Activated T-cell treated with anti-CD3 and anti-CD28 coated beads for 48 hours (primary cell): ENCODE results near the gene GFRA1.

Experiments
- DNase-seq: peaks from one replicate; pipeline ENCODE4 v3.0.0-alpha.2; 2020; ENCODE audit warnings: low read depth

Gene GFRA1

DNA sequence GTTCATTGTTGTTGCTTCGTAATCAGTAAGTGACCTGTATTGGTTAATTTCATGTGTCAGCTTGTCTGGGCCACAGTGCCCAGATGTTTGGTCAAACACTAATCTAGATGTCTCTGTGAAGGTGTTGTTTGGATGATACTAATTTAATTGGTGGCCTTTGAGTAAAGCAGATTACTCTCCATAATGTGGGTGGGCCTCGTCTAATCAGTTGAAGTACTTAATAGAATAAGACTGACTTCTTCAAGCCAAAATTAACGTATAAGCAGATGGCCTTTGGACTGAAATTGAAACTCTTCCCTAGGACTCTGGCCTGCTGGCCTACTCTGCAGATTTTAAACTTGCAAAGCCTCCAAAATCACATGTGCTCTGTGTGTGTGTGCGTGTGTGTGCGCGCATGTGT lies 245.7 kb downstream of the GFRA1 start:
- DNase-seq: no peak

DNA sequence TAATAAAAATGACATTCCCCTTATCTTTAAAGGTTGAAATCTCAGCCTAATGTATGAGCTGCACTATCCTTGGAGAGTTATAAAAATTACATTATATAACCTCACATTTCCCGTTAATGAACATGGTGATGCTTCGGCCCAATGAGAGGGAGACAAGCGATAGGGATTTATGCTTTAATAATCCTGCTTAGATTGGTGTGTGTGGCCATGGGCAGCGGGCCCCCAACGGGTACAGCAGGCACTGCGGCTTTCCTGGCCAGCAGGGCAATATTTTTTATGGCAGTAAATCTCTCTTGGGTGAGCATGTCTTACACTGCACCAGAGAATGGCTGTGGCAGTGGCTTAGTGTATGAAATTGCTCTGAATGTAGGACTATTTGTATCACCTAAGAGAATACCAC lies 246.3 kb downstream of the GFRA1 start:
- DNase-seq: no peak

DNA sequence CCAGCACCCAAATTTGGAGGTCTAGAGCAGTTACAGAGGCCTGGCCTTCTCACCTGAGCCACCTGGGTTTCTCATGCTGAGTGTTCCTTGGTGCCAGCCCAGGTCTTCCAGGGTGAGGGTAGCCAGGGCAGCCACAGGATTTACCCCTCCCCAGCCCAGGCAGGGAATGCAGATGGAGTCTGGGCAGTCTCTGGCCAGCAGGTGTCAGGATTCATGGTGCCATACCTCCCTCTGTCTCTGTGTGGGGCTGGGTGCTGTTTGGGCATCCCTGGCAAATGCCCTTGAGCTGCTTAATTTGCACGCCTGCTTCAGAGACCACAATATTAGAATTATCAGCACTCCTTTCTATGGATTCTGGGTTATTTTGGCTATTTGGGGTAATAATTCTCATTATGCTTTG lies 246.7 kb downstream of the GFRA1 start:
- no peak for DNase-seq

DNA sequence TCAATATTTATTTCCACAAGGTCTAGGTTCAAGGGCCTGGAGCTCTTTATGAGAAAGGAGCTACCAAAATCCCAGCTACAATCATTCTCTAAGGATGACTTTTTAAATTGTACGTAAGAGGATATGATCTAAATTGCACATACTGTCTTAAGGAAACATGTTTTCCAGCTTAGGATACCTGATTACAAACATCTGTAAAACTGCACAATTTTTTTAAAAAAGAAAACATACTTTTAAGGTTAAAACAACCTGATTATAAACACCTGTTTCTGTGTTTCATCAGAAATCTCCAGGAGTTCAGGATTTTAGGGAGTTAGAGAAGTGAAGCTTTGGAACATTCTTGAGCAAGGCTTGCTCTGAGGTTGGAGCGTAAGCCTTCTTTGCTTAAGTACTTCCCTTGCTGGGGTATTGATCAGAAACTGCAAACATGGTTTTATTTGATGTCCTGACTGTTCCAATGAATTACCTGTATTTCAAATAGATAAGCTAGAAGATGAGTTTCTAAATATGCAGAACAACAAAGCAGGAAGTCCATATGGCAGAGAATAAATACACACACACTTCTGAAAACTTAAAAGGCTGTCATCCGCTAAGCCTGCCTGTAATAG lies 248.6 kb downstream of the GFRA1 start:
- no peak for DNase-seq

DNA sequence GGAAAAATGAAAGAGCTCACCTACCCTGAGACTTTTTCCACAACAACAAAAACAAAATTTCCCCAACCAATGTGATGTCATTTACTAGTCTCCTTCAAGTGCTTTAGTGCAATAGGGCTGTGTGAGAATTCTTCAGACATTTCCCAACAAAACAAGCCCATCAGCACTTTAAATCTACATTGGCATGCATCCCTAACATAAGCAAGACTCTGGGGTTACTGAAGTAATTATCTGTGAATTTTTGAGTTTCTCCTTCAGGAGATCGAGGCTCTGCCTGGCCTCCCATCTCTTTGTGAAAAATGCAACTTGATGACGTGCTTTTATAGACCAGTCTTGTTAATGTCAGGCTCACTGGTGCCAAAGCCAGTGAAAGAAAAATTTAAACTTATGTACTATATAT lies 255.6 kb downstream of the GFRA1 start:
- no peak for DNase-seq

DNA sequence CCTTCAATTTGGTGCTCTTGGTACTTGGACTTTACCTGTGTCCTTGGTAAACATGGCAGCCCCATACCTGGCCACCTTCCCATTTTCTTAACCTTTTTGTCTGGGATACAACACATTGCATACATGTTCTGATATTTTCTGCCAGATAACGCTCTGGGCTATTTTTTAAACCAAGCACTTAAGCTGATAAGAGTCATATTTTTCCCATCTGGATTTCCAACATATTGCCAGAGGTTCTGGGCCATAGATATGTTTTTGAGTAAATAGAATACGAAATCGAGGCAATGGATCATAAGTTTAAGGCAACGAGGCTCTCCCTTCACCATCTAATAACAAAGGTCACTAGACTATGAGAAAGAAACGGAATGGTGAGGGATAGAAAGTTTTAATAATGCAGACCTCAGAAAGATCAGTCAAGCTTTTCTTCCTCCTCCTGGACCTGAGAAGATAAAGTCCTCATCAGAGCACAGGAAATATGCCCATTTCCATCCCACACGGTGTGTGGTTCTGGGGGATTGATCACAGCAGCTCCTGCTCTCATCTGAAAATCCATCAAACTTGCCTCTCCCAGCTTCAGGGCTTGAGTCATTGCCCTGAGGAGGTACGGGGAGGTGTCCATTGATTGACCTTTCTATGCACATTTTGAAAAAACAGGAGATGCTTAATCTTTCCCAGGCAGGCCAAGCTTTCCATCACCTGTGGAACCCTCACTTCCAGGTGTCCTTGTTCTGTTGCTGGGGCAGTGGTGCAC lies 257.2 kb downstream of the GFRA1 start:
- no peak for DNase-seq

DNA sequence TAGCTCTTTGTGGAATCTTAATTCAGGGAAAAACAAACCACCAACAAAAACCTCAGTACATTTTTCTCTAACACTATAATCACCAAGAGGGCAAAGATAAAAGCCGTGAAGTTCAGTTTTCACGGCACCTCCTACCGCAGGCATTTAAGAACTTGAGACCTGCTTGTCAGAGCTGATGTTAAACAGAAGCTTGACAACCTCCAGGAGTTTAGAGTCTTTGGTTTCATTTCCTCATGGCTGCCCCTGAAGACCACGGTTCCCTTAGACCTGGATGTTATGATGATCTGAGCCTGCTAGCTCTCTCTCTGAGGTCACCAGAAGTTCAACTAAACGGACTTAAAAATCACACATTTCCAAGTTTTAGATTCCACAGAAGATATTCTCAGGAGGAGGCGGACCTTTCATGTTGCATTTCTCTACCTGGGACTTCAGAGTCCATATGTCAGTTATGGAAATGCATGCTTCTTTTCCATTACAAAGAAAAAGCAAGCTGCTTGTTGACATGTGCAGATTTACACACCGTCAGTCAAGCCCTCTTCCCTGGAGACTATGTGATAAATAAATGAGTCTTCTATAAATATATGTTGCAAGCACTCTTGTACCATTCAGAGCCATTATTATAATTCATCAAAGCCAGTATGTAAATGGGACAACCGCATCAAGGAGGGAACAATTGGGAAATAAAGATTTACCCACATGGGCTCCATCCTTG lies 258.0 kb downstream of the GFRA1 start:
- DNase-seq: no peak

DNA sequence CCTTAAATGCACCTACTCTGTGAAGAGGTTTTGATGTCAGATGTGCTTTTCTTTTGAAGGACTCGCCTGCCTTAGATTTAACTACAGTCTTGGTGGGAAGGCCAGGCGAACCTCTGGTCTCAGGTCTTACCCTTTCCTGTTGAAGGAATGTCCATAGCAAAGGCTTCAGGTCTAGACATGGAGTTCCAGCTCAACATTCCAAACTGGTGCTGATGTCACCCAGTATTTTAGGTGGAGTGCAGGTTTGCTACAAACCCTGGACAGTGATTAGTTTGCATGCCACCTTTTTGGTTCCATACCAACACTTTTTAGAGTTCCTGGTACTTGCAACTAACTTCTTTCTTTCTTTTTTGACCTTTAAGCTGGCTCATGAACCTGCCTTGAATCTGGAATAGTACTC lies 258.7 kb downstream of the GFRA1 start:
- DNase-seq: no peak

DNA sequence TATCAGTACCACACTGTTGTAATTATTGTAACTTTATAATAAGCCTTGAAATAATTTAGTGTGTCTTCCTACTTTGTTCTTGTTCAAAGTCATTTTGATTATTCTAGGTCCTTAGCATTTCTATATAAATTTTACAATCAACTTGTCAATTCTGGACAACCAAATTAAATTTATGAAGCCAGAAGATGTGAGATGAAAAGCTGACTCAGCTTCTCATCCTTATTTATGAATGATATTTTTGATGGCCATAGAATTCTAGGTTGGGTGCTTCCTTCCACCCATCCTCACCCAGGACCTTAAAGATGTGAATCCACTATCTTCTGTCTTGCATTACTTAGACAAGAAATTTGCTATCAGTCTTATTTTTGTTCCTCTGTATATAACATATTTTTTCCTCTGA lies 261.1 kb downstream of the GFRA1 start:
- no peak for DNase-seq

DNA sequence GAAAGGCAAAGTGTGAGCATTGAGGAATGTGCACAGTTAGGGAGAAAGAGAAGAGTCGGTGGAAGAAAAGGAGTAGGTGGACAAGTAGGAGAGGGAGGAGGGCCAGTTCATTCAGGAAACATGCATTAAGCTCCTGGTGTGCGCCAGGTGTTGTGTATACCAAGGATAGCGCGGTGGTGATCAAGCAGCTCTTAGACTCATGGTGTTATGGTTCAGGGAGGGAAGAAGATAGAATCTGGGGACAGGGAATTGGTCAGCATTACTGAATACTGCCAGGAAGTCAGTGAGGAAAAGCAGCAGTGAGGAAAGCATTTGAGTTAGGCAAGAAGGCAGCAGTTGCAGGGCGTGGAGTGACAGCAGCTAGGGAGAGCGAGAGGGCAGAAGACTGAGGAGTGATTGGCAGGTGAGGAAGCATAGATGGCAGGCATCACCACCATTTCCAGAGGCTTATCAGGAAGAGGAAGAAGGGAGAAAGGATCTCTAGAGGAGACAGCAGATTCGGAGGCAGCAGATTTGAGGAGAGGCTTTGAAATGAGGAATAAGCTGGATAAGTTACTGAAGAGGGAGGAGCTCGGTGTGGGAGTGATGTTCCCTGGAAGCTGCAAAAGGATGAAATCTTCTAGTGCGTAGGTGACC lies 265.6 kb downstream of the GFRA1 start:
- DNase-seq: no peak
